Measurements from ENCODE around the gene DPP6.

Gene DPP6

GRCh38 chr7:154860621-154861375 lies 808.6 kb downstream of the DPP6 start:
- no peak for DNase-seq (ENCODE audit: low read depth)

GRCh38 chr7:154861589-154861988 lies 809.4 kb downstream of the DPP6 start:
- no peak for DNase-seq (ENCODE audit: low read depth)

DNA sequence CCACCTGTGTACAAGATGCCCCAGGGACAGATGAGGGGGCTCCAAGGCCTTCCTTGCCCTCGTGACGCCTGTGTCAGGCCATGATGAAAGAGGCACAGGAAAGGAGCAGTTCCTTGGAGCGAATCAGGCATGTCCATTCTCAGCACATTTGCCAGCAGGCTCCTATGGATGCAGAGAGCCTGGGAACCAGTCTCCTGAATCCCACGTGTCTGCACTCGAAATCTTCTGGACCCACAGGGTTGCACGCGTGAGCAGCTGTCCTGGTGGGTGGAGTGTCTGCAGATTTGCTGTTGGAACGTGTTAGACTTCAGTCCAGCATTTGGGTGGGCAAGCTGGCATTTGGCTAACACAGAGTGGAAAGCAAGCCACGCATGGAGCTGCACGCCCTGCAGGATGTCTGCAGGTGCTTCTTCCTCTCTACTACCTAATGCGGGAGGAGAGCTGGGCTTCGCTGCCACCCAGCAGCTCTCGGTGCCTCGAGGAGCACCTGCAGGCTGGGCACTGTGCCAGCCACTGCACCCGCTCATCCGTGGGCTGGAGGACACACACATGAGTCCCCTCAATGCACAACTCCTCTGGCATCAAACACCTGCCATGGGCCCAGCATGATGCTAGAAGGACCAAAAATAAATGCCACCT lies 810.1 kb downstream of the DPP6 start:
- no peak for DNase-seq (ENCODE audit: low read depth)

DNA sequence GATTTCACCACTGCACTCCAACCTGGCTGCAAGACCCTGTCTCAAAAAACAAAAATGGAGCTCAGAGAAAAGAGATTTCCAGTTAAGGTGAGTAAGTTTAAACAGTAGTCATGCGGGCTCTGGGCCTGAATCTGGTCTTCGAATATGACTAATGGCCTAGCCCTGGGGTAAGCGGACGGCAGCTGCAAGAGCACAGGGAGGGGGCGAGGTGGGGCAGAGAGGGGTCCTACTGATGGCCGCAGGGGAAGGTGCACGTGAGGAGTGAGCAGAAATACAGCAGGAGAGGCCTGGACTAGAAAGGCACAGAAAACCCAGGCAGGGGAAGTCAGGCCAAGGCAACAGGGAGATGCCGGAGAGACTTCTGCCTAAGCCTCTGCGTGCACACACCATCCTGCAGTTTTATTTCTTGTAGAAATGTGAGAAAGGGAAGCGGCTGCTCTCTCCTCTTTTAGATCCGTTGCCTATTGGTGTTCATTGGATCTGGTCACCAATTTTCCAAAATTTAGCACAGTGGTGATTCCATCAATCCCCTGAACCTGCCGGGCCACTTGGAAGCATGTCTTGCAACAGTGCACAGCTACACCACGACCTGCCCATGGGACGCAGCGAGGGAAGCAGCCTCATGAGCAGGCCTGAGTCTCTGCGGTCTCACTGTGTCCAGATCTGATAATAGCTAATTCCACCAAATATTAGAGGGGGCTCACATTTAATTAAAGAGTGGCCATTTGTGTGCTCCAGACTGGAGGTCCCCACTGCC lies 811.7 kb downstream of the DPP6 start:
- DNase-seq (ENCODE audit: low read depth): no peak

DNA sequence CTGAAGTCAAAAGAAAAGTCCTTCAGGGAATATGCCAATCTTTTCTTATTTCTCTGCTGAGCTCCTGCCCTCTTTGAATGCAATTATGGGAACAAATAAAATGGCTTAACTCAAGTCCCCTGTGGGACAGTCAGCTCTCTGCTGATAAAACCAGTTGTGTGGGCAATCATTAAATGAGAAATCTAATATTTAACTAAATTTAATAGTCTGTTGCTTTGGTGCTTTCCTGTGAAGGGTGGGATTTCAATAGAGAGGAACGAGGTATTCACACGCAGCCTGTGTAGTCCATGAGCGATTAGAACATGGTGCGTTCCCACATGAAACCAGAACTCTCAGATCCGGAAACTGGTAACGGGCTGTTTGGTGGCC lies 812.3 kb downstream of the DPP6 start:
- DNase-seq (ENCODE audit: low read depth): no peak

DNA sequence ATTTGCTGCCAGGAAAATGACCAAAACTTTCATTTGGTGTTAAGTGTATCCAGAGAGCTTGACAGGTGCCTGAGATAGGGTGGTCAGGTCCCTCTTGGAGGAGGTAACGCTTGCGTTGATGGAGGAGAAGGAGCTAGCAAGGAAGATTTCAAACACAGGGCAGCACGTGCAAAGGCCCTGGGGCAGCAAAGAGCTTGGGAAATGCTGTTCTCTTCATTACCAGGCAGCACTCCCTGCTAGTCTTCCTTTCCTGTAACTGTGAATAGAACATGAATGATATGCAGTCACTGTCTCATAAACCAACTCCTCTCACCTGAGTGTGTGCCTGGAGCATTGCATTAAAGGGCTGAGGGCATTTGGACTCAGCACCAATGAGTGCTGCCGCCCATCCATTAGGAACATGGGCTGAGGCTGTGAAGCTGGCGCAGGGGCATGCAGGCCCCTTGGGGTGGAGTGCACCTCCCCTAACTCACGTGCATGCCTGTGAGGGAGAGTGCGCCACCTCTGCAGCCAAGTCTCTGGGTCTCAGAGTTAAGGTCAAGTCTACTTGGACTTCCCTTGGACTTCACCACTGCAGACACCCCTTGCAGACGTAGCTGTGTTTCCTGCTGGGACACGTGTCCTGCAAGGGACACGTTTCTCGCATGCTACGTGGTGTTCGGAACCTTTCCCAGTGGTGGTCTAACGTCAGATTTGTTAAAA lies 813.9 kb downstream of the DPP6 start:
- no peak for DNase-seq (ENCODE audit: low read depth)

GRCh38 chr7:154867068-154867467 lies 814.9 kb downstream of the DPP6 start:
- DNase-seq (ENCODE audit: low read depth): no peak

- no peak for DNase-seq (ENCODE audit: low read depth)
Observed at GRCh38 chr7:154868921-154869320, 816.7 kb downstream of the DPP6 start.

DNA sequence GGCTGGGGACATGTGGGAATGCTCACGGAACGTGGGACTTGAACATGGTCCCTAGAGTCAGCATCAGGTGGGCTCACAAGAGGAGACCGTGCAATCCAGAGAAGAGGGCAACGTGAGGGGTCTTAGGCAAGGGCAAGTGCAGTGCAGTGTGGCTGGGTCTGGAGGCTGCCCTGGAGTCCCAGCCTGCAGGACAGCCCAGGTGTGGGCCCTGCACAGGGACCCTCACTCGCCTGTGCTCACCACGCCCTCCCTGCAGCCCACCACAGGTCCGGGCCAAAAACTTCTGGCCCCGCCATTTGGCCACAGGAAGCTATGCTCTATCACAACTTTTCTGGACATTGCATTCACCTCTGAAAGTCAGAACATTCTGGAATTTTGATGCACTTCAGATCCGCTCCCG lies 817.2 kb downstream of the DPP6 start:
- DNase-seq (ENCODE audit: low read depth): no peak

DNA sequence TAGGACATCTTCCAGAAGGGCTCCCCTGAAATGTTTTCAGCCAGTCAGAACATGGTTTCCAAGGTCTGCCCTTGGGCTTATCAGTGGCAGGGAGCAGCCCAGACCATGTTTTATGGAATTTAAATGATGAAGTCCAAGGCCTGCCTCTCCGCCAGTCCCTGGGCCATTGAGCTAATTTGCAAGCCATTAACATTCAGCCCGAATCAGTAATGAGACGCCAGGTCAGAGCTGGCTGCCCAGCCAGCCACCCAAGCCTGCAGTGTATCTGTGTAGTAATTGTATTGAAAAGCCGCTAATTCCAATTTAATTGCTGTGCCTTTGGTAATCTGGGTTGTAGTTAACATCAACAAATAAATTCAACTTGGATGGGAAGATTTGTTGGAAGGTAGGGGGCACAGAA lies 819.3 kb downstream of the DPP6 start:
- DNase-seq (ENCODE audit: low read depth): no peak

DNA sequence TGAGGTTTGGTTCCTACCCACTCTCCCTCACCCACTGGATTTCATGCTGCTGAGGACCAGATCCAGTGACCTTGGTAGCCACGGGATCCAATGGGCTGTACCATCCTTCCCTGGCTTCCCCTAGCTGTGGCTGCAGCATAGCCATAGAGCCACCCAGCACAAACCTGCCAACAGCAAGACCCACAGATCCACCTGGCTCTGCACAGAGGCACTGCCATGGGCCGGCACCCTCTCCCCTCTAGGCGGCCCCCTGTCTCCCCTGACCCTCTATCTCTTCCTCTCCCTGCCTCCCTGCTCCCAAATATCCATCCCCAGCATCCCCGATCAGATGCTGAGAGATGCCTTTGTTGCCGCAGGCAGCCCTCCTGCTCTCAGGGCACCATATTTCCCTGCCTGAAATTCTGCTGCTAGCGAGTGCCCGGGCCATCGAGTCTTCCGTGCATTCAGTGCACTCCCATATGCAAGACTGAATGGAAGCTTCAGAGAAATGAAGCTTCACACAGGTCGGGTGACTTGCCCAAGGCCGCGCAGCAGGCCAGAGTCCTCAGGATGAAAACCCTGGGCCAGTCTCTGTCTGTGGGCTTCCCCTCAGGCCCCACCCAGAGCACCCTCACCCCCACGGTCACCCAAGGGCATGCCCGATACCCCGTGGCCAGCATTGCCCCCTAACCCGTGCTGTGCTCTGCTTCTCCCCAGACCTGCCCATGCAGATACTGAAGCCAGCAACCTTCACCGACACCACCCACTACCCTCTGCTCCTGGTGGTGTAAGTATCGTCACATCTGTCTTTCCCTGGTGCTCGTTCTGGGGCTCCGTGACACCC lies 819.9 kb downstream of the DPP6 start:
- no peak for DNase-seq (ENCODE audit: low read depth)

DNA sequence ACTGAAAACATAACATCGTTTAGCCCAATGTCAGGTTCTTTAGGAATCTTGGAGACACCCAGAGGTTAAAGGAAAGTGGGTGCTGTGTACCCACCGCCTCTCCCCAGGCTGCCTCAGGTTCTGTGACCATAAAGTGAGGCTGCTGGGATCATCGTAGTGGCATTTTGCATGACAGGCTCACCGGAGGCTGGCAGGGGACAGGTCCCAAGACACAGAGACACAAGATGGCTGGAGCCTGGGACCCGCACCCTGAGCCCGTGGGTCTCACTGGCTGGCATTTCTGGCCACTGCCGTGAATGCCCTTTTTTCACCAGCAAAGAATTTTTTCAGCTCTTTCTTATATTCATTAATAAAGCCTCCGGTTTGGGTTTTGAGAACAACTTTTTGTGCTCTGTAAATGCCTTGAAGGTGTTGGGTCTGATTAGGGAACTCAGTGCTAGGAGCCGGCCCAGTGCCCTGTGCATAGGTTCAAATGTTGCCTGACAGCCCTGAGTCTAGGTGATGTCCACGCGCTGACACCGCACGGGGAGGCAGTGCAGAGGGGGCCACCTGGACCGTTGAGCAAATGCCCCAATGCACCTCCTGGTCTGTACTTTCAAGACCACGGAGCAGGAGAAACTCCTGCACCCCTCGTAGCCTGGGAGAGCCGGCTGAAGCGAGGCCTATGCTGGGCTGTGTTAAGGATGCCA lies 820.8 kb downstream of the DPP6 start:
- no peak for DNase-seq (ENCODE audit: low read depth)

- no peak for DNase-seq (ENCODE audit: low read depth)
Observed at GRCh38 chr7:154873500-154874121, 821.4 kb downstream of the DPP6 start.

GRCh38 chr7:154874409-154875113 lies 822.4 kb downstream of the DPP6 start:
- no peak for DNase-seq (ENCODE audit: low read depth)

- no peak for DNase-seq (ENCODE audit: low read depth)
Observed at GRCh38 chr7:154875297-154875696, 823.1 kb downstream of the DPP6 start.

GRCh38 chr7:154876516-154876915 lies 824.3 kb downstream of the DPP6 start:
- no peak for DNase-seq (ENCODE audit: low read depth)

- no peak for DNase-seq (ENCODE audit: low read depth)
Observed at GRCh38 chr7:154877031-154877430, 824.8 kb downstream of the DPP6 start.

- DNase-seq (ENCODE audit: low read depth): no peak
Observed at GRCh38 chr7:154879629-154880028, 827.4 kb downstream of the DPP6 start.

DNA sequence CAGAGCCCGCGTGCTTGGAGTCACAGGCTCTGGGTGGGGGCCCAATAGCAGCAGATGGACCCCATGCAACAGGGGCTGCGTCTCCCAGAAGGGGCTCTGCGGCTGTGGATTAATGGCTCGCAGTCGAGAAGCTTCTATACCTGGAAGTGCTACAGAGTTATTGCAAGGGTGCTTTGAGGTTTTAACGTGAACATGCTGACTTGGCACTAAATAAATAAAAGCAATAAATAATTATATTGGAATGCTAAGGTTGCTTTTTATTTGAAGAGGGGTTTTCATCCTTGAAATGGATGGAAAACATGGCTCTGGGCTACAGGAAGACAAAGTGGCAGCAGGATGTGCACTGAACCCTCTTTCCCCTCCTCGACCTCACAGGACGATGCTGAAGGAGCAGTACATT lies 828.3 kb downstream of the DPP6 start:
- no peak for DNase-seq (ENCODE audit: low read depth)

DNA sequence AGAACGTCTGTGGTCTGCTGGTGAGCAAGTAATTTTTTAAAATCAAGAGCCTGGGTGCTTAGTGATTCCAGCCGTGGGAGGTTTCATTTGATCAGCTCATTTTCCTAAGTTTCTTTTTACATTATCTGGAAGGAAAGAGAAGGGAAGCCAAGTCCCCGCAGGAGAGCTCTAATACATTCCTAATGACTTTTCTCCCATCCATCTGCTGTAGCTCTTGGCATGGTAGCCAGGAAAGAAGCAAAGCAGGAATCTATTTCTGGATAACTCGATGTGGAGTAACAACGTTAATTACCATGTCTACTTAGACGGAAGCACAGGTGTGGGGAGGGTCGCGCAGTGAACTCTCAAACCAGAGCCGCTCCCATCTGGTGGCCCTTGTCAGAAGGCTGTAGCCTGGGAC lies 828.8 kb downstream of the DPP6 start:
- DNase-seq (ENCODE audit: low read depth): no peak

Measured in activated gamma-delta T cell treated with anti-CD3 and anti-CD28 coated beads, Interleukin-2, amount 50 U/mL, for 16 hours (primary cell).